ENCODE measurements around the gene IFT122.

DNA sequence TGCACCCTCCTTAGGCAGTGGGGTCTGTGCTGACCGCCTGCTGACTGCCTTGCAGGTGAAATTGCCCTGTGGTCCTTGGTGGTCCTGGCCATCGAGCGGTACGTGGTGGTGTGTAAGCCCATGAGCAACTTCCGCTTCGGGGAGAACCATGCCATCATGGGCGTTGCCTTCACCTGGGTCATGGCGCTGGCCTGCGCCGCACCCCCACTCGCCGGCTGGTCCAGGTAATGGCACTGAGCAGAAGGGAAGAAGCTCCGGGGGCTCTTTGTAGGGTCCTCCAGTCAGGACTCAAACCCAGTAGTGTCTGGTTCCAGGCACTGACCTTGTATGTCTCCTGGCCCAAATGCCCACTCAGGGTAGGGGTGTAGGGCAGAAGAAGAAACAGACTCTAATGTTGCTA, 90.8 kb downstream of the IFT122 start:
- TF ChIP-seq, protein P1, sequence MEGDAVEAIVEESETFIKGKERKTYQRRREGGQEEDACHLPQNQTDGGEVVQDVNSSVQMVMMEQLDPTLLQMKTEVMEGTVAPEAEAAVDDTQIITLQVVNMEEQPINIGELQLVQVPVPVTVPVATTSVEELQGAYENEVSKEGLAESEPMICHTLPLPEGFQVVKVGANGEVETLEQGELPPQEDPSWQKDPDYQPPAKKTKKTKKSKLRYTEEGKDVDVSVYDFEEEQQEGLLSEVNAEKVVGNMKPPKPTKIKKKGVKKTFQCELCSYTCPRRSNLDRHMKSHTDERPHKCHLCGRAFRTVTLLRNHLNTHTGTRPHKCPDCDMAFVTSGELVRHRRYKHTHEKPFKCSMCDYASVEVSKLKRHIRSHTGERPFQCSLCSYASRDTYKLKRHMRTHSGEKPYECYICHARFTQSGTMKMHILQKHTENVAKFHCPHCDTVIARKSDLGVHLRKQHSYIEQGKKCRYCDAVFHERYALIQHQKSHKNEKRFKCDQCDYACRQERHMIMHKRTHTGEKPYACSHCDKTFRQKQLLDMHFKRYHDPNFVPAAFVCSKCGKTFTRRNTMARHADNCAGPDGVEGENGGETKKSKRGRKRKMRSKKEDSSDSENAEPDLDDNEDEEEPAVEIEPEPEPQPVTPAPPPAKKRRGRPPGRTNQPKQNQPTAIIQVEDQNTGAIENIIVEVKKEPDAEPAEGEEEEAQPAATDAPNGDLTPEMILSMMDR (IDR thresholded peaks at IDR 0.05): no peak
- no peak for TF ChIP-seq POLR2AphosphoS5 (IDR thresholded peaks at IDR 0.05)
- TF ChIP-seq POLR2A (IDR thresholded peaks at IDR 0.05): no peak
- TF ChIP-seq EP300 (IDR thresholded peaks at IDR 0.05): no peak
